Measurements from ENCODE around the gene CD74.

GRCh38 chr5:150402901-150403342 is 9.8 kb downstream of the CD74 start:
- TF ChIP-seq POLR2A (IDR thresholded peaks at IDR 0.05) (no peak), EP300 (IDR thresholded peaks at IDR 0.05) (no peak), CTCF (IDR thresholded peaks at IDR 0.05) (no peak), POLR2AphosphoS5 (IDR thresholded peaks at IDR 0.05) (no peak)
